H1 (cell line): ENCODE measurements around the gene MAP3K3. TPM values are rescaled to one million over a fixed set of nuclear protein-coding genes. Genes with fewer than 3 reads are reported as not detected.

Experiments used
- BACH1 ChIP-seq: IDR thresholded peaks from 2 replicates; pipeline ENCODE4 v1.6.1; 2012; ENCODE audit warnings: low read length, improper control_type of control experiment
- CHD2 ChIP-seq: IDR thresholded peaks from 2 replicates; pipeline ENCODE4 v1.6.1; 2012; ENCODE audit warnings: low read length, improper control_type of control experiment
- CTBP2 ChIP-seq: IDR thresholded peaks from 2 replicates; pipeline ENCODE4 v1.7.0; 2011; ENCODE audit warnings: borderline replicate concordance, mild to moderate bottlenecking, moderate library complexity, mixed read lengths, low read length; ENCODE audit not compliant: insufficient read depth, insufficient read length
- SIN3A ChIP-seq, 2 experiments: IDR thresholded peaks in 1 of 2; conservative IDR thresholded peaks in 1 of 2; 2 replicates each; pipeline ENCODE4 v1.6.1; 2011 to 2012; ENCODE audit warnings: low read length in 2 of 2, improper control_type of control experiment in 1 of 2, low read depth in 1 of 2, mild to moderate bottlenecking in 1 of 2
- SIRT6 ChIP-seq: IDR thresholded peaks from one replicate; pipeline ENCODE4 v1.7.1; 2012; ENCODE audit warnings: low read length, inconsistent platforms
- SP2 ChIP-seq: IDR thresholded peaks from 2 replicates; pipeline ENCODE4 v1.6.1; 2012; ENCODE audit warnings: mild to moderate bottlenecking, low read length, inconsistent platforms
- polyA plus RNA-seq, 7 experiments: library from polyadenylated mRNA; depleted of rRNA in 3 of 7; stranded (reverse) in 5 of 7; unstranded in 2 of 7; fragments of >200 nt in 5 of 7; fragments of 200-250 nt in 2 of 7; gene quantifications; 1 replicate in 5 of 7; 2 replicates in 1 of 7; 4 replicates in 1 of 7; pipeline versions ENCODE4 v1.2.1 to v1.2.3, GENCODE V29; 2011 to 2013; ENCODE audit warnings: missing spikeins in 2 of 7, mixed read lengths in 2 of 7
- total RNA-seq: library from RNA; stranded (reverse); fragmentation: NEBNext Ultra II Directional; extraction: Animal tissue kit (Norgen Biotek cat#: 25700); gene quantifications from 2 replicates; pipeline ENCODE4 v1.2.1, GENCODE V29; 2021

Gene MAP3K3
- total and polyA plus RNA-seq, 2 of the 8 experiments (the other 6 are each of a cell fraction or from before 2014, with no cell fraction given), result 10.3 to 21.0 TPM

- no peak for TF ChIP-seq SP2
- no peak for TF ChIP-seq SIRT6
- no peak for TF ChIP-seq CTBP2
- no peak for TF ChIP-seq BACH1
- no peak for TF ChIP-seq SIN3A (conservative IDR thresholded peaks at IDR 0.05 in 1 of 2, IDR thresholded peaks at IDR 0.05 in 1 of 2; ENCODE audit: low read depth in 1 of 2, low read length in 2 of 2)
- TF ChIP-seq CHD2, result no peak
Observed at GRCh38 chr17:63704259-63704576, 82.0 kb downstream of the MAP3K3 start (continued).
